HepG2 (cell line): ENCODE results near the gene HEXIM1. TPM values are rescaled to one million over a fixed set of nuclear protein-coding genes. Genes with fewer than 3 reads are reported as not detected.

Experiments used
- ATAC-seq: fragments of 200-7000 bp; cut with Tn5 transposase; 3 replicates; pipeline ENCODE4 v1.9.1; 2020; ENCODE audit warnings: mild to moderate bottlenecking, moderate library complexity
- BruUV-seq: library from RNA; stranded (reverse); fragments of 400-500 nt; replicated peaks from 2 replicates; lab custom pipeline; 2021; lab: Mats Ljungman, UMichigan
- CTCF ChIA-PET: fragments of 300-600 bp; formaldehyde crosslinking; extraction: SDS; loops from one replicate; lab custom pipeline; 2021; ENCODE audit warnings: low total read pairs, inconsistent platforms, low intra/inter-chr PET ratio; lab: Yijun Ruan, JAX
- POLR2A ChIA-PET: fragments of 350-600 bp; sonication (Branson Sonifier 250); formaldehyde crosslinking; loops from one replicate; lab custom pipeline; 2020; ENCODE audit warnings: antibody characterized with exemption, inconsistent platforms; lab: Yijun Ruan, JAX
- DNase-seq: peaks from one replicate; pipeline ENCODE4 v3.0.0-alpha.2; 2015; ENCODE audit warnings: low spot score
- FAIRE-seq: peaks from 3 replicates; lab custom pipeline; 2011; peaks lifted over from hg19 to GRCh38; lab: Jason Lieb, UNC
- H2AFZ ChIP-seq: one replicate; pipeline ENCODE4 v1.6.1; 2011; ENCODE audit warnings: low read length, inconsistent platforms
- H3K27ac ChIP-seq: fragments of 300-600 bp; 3 replicates; pipeline ENCODE4 v1.8.0; 2011; ENCODE audit warnings: mixed run types, mild to moderate bottlenecking, mixed read lengths, low read length, inconsistent platforms; ENCODE audit not compliant: insufficient read depth; ENCODE audit errors: extremely low read length
- H3K27me3 ChIP-seq, 2 experiments: fragments of 200-600 bp in 1 of 2; 2 replicates in 1 of 2; 3 replicates in 1 of 2; pipeline versions ENCODE4 v1.6.0 to v1.8.0; 2011; ENCODE audit warnings: low read length in 2 of 2, mild to moderate bottlenecking in 2 of 2, moderate library complexity in 2 of 2, inconsistent platforms in 1 of 2; ENCODE audit not compliant: insufficient read depth in 2 of 2, control insufficient read depth in 1 of 2
- H3K36me3 ChIP-seq, 2 experiments: fragments of 200-600 bp in 1 of 2; replicated peaks in 1 of 2; 2 replicates in 1 of 2; 3 replicates in 1 of 2; pipeline versions ENCODE4 v1.5.1 to v1.8.0; 2011; ENCODE audit warnings: low read length in 2 of 2, inconsistent platforms in 1 of 2; ENCODE audit not compliant: insufficient read depth in 2 of 2, control insufficient read depth in 1 of 2
- H3K4me1 ChIP-seq: 2 replicates; pipeline ENCODE4 v1.5.1; 2012; ENCODE audit warnings: low read length, inconsistent platforms; ENCODE audit not compliant: insufficient read depth
- H3K4me2 ChIP-seq: 2 replicates; pipeline ENCODE4 v1.6.0; 2011; ENCODE audit warnings: low read depth, low read length, inconsistent platforms
- H3K4me3 ChIP-seq, 3 experiments: fragments of 200-600 bp in 1 of 3; sonication (generic), shearing (Covaris generic) in 1 of 3; replicated peaks in 1 of 3; 2 replicates each; pipeline ENCODE4 v1.5.1; 2011 to 2016; ENCODE audit warnings: low read length in 3 of 3, inconsistent platforms in 2 of 3, low read depth in 2 of 3, mild to moderate bottlenecking in 2 of 3, control low read depth in 1 of 3, mixed read lengths in 1 of 3; ENCODE audit not compliant: insufficient read depth in 1 of 3
- H3K79me2 ChIP-seq: one replicate; pipeline ENCODE4 v1.6.1; 2011; ENCODE audit warnings: low read length, inconsistent platforms; ENCODE audit not compliant: insufficient read depth
- H3K9ac ChIP-seq: 2 replicates; pipeline ENCODE4 v1.6.0; 2011; ENCODE audit warnings: mild to moderate bottlenecking, low read depth, low read length, inconsistent platforms; ENCODE audit not compliant: insufficient read depth
- H3K9me3 ChIP-seq: 2 replicates; pipeline ENCODE4 v1.5.1; 2012; ENCODE audit warnings: mild to moderate bottlenecking, low read length
- H4K20me1 ChIP-seq: 2 replicates; pipeline ENCODE4 v1.6.0; 2011; ENCODE audit warnings: inconsistent platforms, mild to moderate bottlenecking, low read length, moderate library complexity; ENCODE audit not compliant: insufficient read depth
- ARID5B ChIP-seq: IDR thresholded peaks from 2 replicates; pipeline ENCODE4 v1.4.0; 2020; ENCODE audit warnings: mild to moderate bottlenecking, missing genetic modification reagents
- CERS6 ChIP-seq: sonication (generic); formaldehyde crosslinking; IDR thresholded peaks from 2 replicates; pipeline ENCODE4 v1.5.0; 2020; ENCODE audit warnings: missing genetic modification reagents
- GRHL1 ChIP-seq: sonication (generic); formaldehyde crosslinking; conservative IDR thresholded peaks from 2 replicates; pipeline ENCODE4 v1.8.0; 2022; ENCODE audit warnings: missing genetic modification reagents
- HOXA3 ChIP-seq: sonication (generic); formaldehyde crosslinking; IDR thresholded peaks from 2 replicates; pipeline ENCODE4 v1.5.0; 2020; ENCODE audit warnings: missing genetic modification reagents
- PATZ1 ChIP-seq: sonication (generic); formaldehyde crosslinking; IDR thresholded peaks from 2 replicates; pipeline ENCODE4 v1.4.0; 2020; ENCODE audit warnings: missing genetic modification reagents
- POLR2AphosphoS5 ChIP-seq: IDR thresholded peaks from 2 replicates; pipeline ENCODE4 v1.6.1; 2012; ENCODE audit warnings: low read depth, low read length
- SATB2 ChIP-seq: sonication (generic); formaldehyde crosslinking; IDR thresholded peaks from 2 replicates; pipeline ENCODE4 v1.5.0; 2020; ENCODE audit warnings: missing genetic modification reagents
- SIX1 ChIP-seq: sonication (generic); formaldehyde crosslinking; IDR thresholded peaks from 2 replicates; pipeline ENCODE4 v1.4.0; 2020; ENCODE audit warnings: missing genetic modification reagents, borderline replicate concordance
- TCF7 ChIP-seq: sonication (generic); IDR thresholded peaks from 2 replicates; pipeline ENCODE4 v1.6.1; 2016; ENCODE audit warnings: antibody characterized with exemption, low read depth
- ZBTB7B ChIP-seq: sonication (generic); formaldehyde crosslinking; IDR thresholded peaks from 2 replicates; pipeline ENCODE4 v1.4.0; 2020; ENCODE audit warnings: missing genetic modification reagents
- ZNF224 ChIP-seq: sonication (generic); formaldehyde crosslinking; IDR thresholded peaks from 2 replicates; pipeline ENCODE4 v1.5.0; 2020; ENCODE audit warnings: mild to moderate bottlenecking, missing genetic modification reagents
- WGBS: methylation state at CpG from one replicate; pipeline ENCODE4 v1.1.6; 2017; ENCODE audit warnings: low lambda C conversion rate; 5-methylcytosine and 5-hydroxymethylcytosine counted together
- in situ Hi-C: cut with HindIII; loops from 2 replicates; pipeline ENCODE4 v1.10.0; 2017; ENCODE audit warnings: low pct_unique_long_range_greater_than_20kb; ENCODE audit not compliant: extremely low pct_ligation_motif_present
- intact Hi-C: fragments of 100-400 bp; cut with micrococcal nuclease; formaldehyde crosslinking; loops from one replicate; pipeline ENCODE4 v1.10.0; 2022; ENCODE audit not compliant: unreplicated experiment
- polyA plus RNA-seq, 8 experiments: library from polyadenylated mRNA; depleted of rRNA in 3 of 8; stranded (reverse) in 7 of 8; unstranded in 1 of 8; fragments of >200 nt; fragmentation: Illumina TruSeq in 4 of 8; extraction: Trizol in 4 of 8; gene quantifications; 2 replicates each; pipeline versions ENCODE4 v1.2.1 to v1.2.3, GENCODE V29; 2011 to 2016; ENCODE audit warnings: low read depth in 4 of 8, missing spikeins in 1 of 8, mixed read lengths in 1 of 8; ENCODE audit not compliant: insufficient read depth in 1 of 8
- total RNA-seq, 5 experiments: library from RNA; depleted of rRNA; stranded (reverse); fragments of >200 nt; fragmentation: Illumina TruSeq; extraction: Trizol; gene quantifications; 2 replicates each; pipeline ENCODE4 v1.2.3, GENCODE V29; 2016; ENCODE audit warnings: low read depth in 1 of 5

The HEXIM1 gene
- total and polyA plus RNA-seq, 2 of the 13 experiments (the other 11 are each of a cell fraction or from before 2014, with no cell fraction given), result 10.5 to 16.6 TPM

GRCh38 chr17:45112559-45113423, 35.5 kb upstream of the HEXIM1 start (continued):
- no peak for TF ChIP-seq CERS6 (CRISPR knock-in tag)
- TF ChIP-seq GRHL1, result no peak
- TF ChIP-seq ZNF224 (CRISPR knock-in tag), result no peak

- peak; percentile 51 for ATAC-seq
- Histone ChIP-seq H2AFZ (no peak overlapping the region), H3K36me3 (peaks cover under 1 to 2% of the 10 kb centered on the region in 2 experiments; a peak in 2 of 5 replicates), H3K79me2 (no peaks in the 10 kb centered on the region), H3K27me3 (no peaks in the 10 kb centered on the region), H3K27ac (no peak overlapping the region), H3K9me3 (no peaks in the 10 kb centered on the region), H3K4me2 (no peak overlapping the region), H3K9ac (no peak overlapping the region), H4K20me1 (no peaks in the 10 kb centered on the region), H3K4me1 (peaks cover 56% of the 10 kb centered on the region), H3K4me3 (no peak overlapping the region)
- no TSS peak for BruUV-seq
- 9% methylated on average over 9 of the region's 9 CpGs for WGBS
- in situ Hi-C loops (no loop called here), intact Hi-C loops (no loop called here)
- peak; percentile 44 for DNase-seq
- FAIRE-seq, result peak; percentile 12
- ChIA-PET POLR2A (interaction anchor here (1.5 kb wide), 1 partner anchor 11 kb away, joined by 3 read pairs; no protein-coding TSS in a partner anchor), CTCF (interaction anchor here (1.4 kb wide), 1 partner anchor 22 kb away, joined by 3 read pairs; the partner anchor contains the start of gene ACBD4)
- 0 out of 2 replicates have a peak, but pooled peaks have one; percentile 35 for TF ChIP-seq PATZ1 (CRISPR knock-in tag)
- TF ChIP-seq HOXA3 (CRISPR knock-in tag), result peak; percentile 76; the same call in 1 of the 2 replicates
- no peak for TF ChIP-seq SIX1 (CRISPR knock-in tag)
- peak; percentile 45 for TF ChIP-seq ARID5B (CRISPR knock-in tag)
- no peak for TF ChIP-seq SATB2
- peak; percentile 62; the same call in 1 of the 2 replicates for TF ChIP-seq ZBTB7B (CRISPR knock-in tag)
- no peak for TF ChIP-seq POLR2AphosphoS5
- no peak for TF ChIP-seq TCF7
Measured at GRCh38 chr17:45113424-45113754, 34.9 kb upstream of the HEXIM1 start.
